GM18951 (cell line): ENCODE results near the gene BAIAP2L2.

Source experiments
- POLR2A ChIP-seq: IDR thresholded peaks from 4 replicates; pipeline ENCODE4 v1.6.1; 2011; ENCODE audit warnings: mild to moderate bottlenecking; ENCODE audit not compliant: insufficient read length, insufficient read depth; ENCODE audit errors: extremely low read depth
- in situ Hi-C: fragments of 300-500 bp; cut with MboI; formaldehyde crosslinking; loops from one replicate; pipeline ENCODE4 v1.12.0; 2022; ENCODE audit warnings: low sequenced_read_pairs, mixed read lengths, inconsistent platforms; ENCODE audit not compliant: unreplicated experiment

Gene BAIAP2L2

DNA sequence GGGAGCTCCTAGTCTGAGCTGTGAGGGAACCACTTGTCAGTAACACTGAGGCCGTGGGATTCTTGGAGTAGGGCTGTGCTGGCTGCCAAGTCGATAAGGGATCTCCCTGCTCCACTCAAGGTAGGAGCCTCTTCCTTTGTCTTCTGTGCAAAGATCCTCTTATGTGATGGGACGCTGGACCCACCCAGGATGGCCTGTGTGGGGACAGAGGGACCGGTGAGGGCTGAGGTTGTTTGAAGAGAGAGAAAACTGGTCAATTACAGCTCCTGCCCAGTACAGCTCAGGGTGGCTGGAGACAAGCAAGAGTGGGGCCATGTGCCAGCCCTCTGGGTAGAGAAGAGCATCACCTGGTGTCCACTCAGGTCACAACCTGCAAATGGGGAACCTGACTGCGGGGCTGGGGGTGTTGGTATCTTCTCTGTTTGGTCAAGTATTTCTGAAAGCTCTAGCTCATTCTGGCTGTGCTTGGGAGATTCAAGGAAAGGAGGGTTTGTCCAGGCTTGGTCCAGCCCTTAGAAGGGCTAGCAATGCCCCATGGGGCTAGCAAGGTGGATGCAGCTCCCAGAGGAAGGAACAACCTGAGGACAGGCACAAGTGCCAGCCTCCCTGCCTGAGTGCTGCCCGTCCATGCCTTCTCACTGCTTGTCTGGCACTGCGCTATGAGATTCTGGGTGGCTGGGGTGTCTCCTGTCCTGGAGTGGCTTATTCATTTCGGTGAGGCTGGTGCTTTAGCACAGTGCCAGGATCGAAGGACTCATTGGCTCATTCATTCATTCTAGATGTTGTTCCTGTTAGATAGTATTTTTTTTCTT is 27.6 kb upstream of the BAIAP2L2 start:
- no peak for TF ChIP-seq POLR2A
- in situ Hi-C loops: no loop called here

DNA sequence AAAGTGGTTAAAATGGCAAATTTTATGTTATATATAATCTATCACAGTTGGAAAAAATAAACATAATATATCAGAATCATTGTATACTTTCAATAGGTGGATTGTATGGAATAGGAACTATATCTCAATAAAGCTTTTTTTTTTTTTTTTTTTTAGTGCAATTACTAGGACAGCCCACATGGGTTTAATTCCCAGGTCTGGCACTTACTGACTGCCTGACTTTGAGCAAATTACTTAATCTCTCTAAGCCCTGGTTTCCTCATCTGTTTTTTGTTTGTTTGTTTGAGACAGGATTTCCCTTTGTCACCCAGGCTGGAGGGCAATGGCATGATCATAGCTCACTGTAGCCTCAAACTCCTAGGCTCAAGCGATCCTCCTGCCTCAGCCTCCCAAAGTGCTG is 26.1 kb upstream of the BAIAP2L2 start:
- TF ChIP-seq POLR2A: no peak
- in situ Hi-C loops: no loop called here

- TF ChIP-seq POLR2A: no peak
- in situ Hi-C loops: no loop called here
Measured at GRCh38 chr22:38135133-38135706, 24.7 kb upstream of the BAIAP2L2 start.

DNA sequence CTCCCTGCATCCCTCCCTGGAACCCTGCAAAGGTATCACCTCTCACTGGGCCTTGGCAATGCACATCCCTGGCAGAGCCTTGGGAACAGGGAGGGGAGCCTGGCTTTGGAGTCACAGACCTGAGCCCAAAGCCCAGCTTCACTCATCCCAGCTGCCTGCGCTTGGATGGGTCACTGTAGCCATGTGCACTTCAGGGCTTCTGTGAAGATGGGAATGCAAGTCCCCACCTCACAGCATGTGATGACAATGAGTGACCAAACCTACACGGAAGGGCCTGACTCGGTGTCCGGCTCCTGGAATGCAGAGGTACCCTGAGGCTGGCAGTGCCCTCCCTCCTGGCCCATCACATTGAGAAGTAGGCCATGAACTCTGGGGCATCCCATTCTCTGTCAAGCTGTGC is 22.8 kb upstream of the BAIAP2L2 start:
- TF ChIP-seq POLR2A: no peak
- in situ Hi-C loops: no loop called here

GRCh38 chr22:38132794-38133193 is 22.3 kb upstream of the BAIAP2L2 start:
- TF ChIP-seq POLR2A: no peak
- in situ Hi-C loops: no loop called here

- no peak for TF ChIP-seq POLR2A
- in situ Hi-C loops: no loop called here
Measured at GRCh38 chr22:38132136-38132535, 21.7 kb upstream of the BAIAP2L2 start.

DNA sequence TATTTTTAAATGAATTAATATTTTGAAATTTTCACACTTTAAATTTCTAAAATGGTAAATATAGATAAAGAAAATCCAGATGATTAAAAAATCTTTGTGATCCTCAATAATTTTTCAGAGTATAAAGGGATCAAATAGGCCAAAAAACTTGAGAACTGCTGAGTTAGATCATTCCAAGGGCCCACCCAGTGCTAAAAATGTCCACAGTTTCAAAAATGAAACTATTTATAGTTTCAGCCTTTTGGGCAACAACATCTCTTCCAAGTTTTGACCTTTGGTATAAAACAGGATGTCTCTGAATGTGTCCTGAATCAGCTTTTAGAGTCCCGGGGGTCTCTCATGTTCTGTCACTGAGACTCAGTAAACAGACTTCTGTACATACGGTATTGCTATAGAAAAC is 20.9 kb upstream of the BAIAP2L2 start:
- in situ Hi-C loops: no loop called here
- TF ChIP-seq POLR2A: no peak

GRCh38 chr22:38129856-38130255 is 19.4 kb upstream of the BAIAP2L2 start:
- in situ Hi-C loops: no loop called here
- no peak for TF ChIP-seq POLR2A

- in situ Hi-C loops: no loop called here
- no peak for TF ChIP-seq POLR2A
Measured at GRCh38 chr22:38129021-38129420, 18.5 kb upstream of the BAIAP2L2 start.

DNA sequence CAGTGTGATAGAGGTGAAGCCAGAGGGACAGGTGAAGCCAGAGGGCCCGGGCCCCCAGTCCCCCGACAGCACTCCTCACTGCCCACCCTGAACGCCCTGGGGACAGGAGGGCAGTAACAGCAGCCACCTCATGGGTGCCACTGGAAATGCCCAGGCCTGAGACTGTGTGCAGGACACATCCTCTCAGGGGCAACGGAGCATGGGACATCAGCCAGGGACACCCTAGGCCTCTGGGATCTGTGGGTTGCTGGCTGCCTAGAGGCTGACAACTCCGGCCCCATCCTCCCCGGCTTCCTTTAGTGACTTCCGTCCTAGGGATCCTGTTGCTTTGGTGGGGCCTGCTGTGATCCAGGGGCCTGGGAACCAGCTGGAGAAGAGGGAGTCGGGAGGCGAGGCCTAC is 17.4 kb upstream of the BAIAP2L2 start:
- no peak for TF ChIP-seq POLR2A
- in situ Hi-C loops: no loop called here

GRCh38 chr22:38126928-38127668 is 16.6 kb upstream of the BAIAP2L2 start:
- no peak for TF ChIP-seq POLR2A
- in situ Hi-C loops: no loop called here

DNA sequence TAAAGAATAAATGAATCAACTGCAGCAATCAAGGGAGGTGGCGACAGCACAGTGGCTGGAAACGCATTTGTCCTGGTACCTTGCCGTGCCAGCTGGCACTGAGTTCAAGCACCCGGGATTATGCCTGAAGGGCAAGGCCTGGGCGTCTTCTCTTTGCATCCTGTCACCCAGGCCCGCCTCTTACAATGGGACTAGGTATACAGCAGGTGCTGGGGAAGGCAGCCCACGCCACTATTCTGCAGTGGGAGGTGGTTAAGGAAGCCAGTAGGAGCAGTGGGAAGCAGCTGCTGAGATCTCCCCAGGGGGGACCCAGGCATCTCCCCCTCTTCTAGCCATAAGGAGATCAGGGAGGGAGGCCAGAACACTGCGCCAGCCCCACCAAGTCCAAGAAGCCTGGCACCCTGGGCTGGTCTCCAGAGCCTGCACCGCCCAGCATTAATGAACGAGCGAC is 15.3 kb upstream of the BAIAP2L2 start:
- TF ChIP-seq POLR2A: no peak
- in situ Hi-C loops: no loop called here

DNA sequence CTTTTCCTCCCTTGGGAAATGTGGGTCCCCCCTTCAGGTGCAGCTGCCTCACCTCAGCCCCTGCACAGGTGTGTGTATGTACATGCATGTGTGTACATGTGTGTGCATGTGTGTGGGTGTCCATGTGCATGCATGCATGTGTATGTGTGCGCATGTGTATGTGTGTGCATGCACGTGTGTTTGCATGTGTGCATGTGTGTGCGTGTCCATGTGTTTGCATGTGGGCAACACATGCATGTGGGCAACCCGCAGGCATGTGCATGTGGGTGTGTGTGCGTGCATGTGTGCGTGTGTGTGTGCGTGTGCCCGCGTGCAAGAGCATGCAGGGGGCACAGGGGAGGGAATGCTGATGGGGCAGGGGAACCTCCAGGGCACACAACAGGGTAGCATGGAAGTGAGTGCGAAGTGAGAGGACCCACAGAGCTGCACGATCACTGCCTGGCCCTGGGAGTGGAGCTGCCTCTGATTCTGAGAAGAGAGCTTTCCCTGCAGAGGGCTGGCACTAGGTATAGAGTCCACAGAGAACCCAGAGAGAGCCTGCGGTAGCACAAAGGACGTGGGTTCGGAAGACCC is 14.6 kb upstream of the BAIAP2L2 start:
- no peak for TF ChIP-seq POLR2A
- in situ Hi-C loops: no loop called here
